Endothelial cell of umbilical vein (primary cell): ENCODE results near the gene PSMC3. TPM values are rescaled to one million over a fixed set of nuclear protein-coding genes. Genes with fewer than 3 reads are reported as not detected.

Experiments used
- BruUV-seq: library from RNA; stranded (reverse); fragments of 400-500 nt; replicated peaks from 2 replicates; lab custom pipeline; 2021; lab: Mats Ljungman, UMichigan
- CTCF ChIA-PET: fragments of 300-600, 350-600 bp; sonication (Branson Sonifier 250); formaldehyde crosslinking; loops from one replicate; lab custom pipeline; 2021; ENCODE audit warnings: antibody characterized with exemption, inconsistent platforms; lab: Charles Lee
- POLR2A ChIA-PET: fragments of 300-600, 350-600 bp; sonication (Branson Sonifier 250); formaldehyde crosslinking; loops from one replicate; lab custom pipeline; 2021; ENCODE audit warnings: antibody characterized with exemption, inconsistent platforms; lab: Charles Lee
- DNase-seq: peaks from one replicate; pipeline ENCODE4 v3.0.0-alpha.2; 2011; ENCODE audit warnings: low read depth, low spot score
- FAIRE-seq: peaks from 2 replicates; lab custom pipeline; 2011; peaks lifted over from hg19 to GRCh38; lab: Jason Lieb, UNC
- H2AFZ ChIP-seq: 2 replicates; pipeline ENCODE4 v1.6.0; 2012; ENCODE audit warnings: low read depth, low read length, control low read depth, inconsistent platforms
- H3K27ac ChIP-seq: 2 replicates; pipeline ENCODE4 v1.5.1; 2011; ENCODE audit warnings: low read depth, mild to moderate bottlenecking, control low read depth, low read length, moderate library complexity; ENCODE audit not compliant: insufficient read depth
- H3K27me3 ChIP-seq, 2 experiments: 2 replicates each; pipeline versions ENCODE4 v1.6.0 to v1.6.1; 2011; ENCODE audit warnings: low read length in 2 of 2, mixed read lengths in 1 of 2; ENCODE audit not compliant: control insufficient read depth in 2 of 2, insufficient read depth in 2 of 2
- H3K36me3 ChIP-seq, 2 experiments: 2 replicates in 1 of 2; 3 replicates in 1 of 2; pipeline ENCODE4 v1.5.1; 2011; ENCODE audit warnings: low read length in 2 of 2, mild to moderate bottlenecking in 1 of 2, moderate library complexity in 1 of 2; ENCODE audit not compliant: control insufficient read depth in 2 of 2, insufficient read depth in 2 of 2; ENCODE audit errors: extremely low read depth in 1 of 2
- H3K4me1 ChIP-seq: 3 replicates; pipeline ENCODE4 v1.5.1; 2011; ENCODE audit warnings: mild to moderate bottlenecking, low read length; ENCODE audit not compliant: control insufficient read depth, insufficient read depth; ENCODE audit errors: extremely low read depth
- H3K4me2 ChIP-seq: 2 replicates; pipeline ENCODE4 v1.6.1; 2011; ENCODE audit warnings: low read length, control low read depth, mixed read lengths; ENCODE audit not compliant: insufficient read depth
- H3K4me3 ChIP-seq, 3 experiments: fragments of 200-600 bp in 1 of 3; sonication (generic), shearing (Covaris generic) in 1 of 3; replicated peaks in 1 of 3; 2 replicates each; pipeline ENCODE4 v1.5.1; 2011 to 2016; ENCODE audit warnings: control low read depth in 3 of 3, low read length in 3 of 3, mild to moderate bottlenecking in 2 of 3, inconsistent platforms in 1 of 3, low read depth in 1 of 3, moderate library complexity in 1 of 3; ENCODE audit not compliant: insufficient read depth in 1 of 3
- H3K79me2 ChIP-seq: 2 replicates; pipeline ENCODE4 v1.6.0; 2012; ENCODE audit warnings: low read length, inconsistent platforms; ENCODE audit not compliant: control insufficient read depth, insufficient read depth
- H3K9ac ChIP-seq: replicated peaks from 2 replicates; pipeline ENCODE3; 2011; ENCODE audit warnings: low read length, control low read depth; ENCODE audit not compliant: insufficient read depth; ENCODE audit errors: extremely low read depth
- H3K9me1 ChIP-seq: replicated peaks from 3 replicates; pipeline ENCODE4 v1.6.0; 2011; ENCODE audit warnings: mild to moderate bottlenecking, low read length; ENCODE audit not compliant: control insufficient read depth, insufficient read depth; ENCODE audit errors: extremely low read depth
- H3K9me3 ChIP-seq: replicated peaks from 2 replicates; pipeline ENCODE4 v1.5.1; 2012; ENCODE audit warnings: low read length, inconsistent platforms; ENCODE audit not compliant: control insufficient read depth, insufficient read depth
- H4K20me1 ChIP-seq: replicated peaks from 2 replicates; pipeline ENCODE3; 2011; ENCODE audit warnings: mild to moderate bottlenecking, low read length; ENCODE audit not compliant: control insufficient read depth, insufficient read depth; ENCODE audit errors: extremely low read depth
- CTCF ChIP-seq, 2 donors: IDR thresholded peaks; 1 replicate in 1 of 2; 2 replicates in 1 of 2; pipeline ENCODE4 v1.5.1; 2011; ENCODE audit warnings: low read length in 2 of 2, mild to moderate bottlenecking in 2 of 2, moderate library complexity in 2 of 2, control low read depth in 1 of 2, inconsistent platforms in 1 of 2, low read depth in 1 of 2; ENCODE audit not compliant: insufficient read depth in 1 of 2; ENCODE audit errors: extremely low read depth in 1 of 2
- EZH2 ChIP-seq: IDR thresholded peaks from 2 replicates; pipeline ENCODE4 v1.6.1; 2012; ENCODE audit warnings: borderline replicate concordance, low read depth, mild to moderate bottlenecking, moderate library complexity, low read length, inconsistent platforms; ENCODE audit not compliant: severe bottlenecking
- FOS ChIP-seq: IDR thresholded peaks from 2 replicates; pipeline ENCODE4 v1.6.1; 2011; ENCODE audit warnings: mild to moderate bottlenecking, low read length, moderate library complexity, borderline replicate concordance; ENCODE audit not compliant: insufficient read depth
- GATA2 ChIP-seq: IDR thresholded peaks from 2 replicates; pipeline ENCODE4 v1.7.0; 2011; ENCODE audit warnings: low read depth, mild to moderate bottlenecking, moderate library complexity, mixed read lengths, low read length; ENCODE audit not compliant: insufficient read length, insufficient read depth
- JUN ChIP-seq: IDR thresholded peaks from 2 replicates; pipeline ENCODE4 v1.6.1; 2011; ENCODE audit warnings: borderline replicate concordance, low read depth; ENCODE audit not compliant: insufficient read length, insufficient read depth
- MAX ChIP-seq: IDR thresholded peaks from 2 replicates; pipeline ENCODE4 v1.6.1; 2011; ENCODE audit not compliant: insufficient read depth, insufficient read length
- MYC ChIP-seq: IDR thresholded peaks from one replicate; pipeline ENCODE4 v1.6.1; 2011; ENCODE audit warnings: mild to moderate bottlenecking, low read depth, low read length
- POLR2A ChIP-seq: IDR thresholded peaks from 2 replicates; pipeline ENCODE4 v1.6.1; 2012; ENCODE audit warnings: low read depth, mild to moderate bottlenecking, control low read depth, low read length
- POLR2AphosphoS5 ChIP-seq: IDR thresholded peaks from 2 replicates; pipeline ENCODE4 v1.6.1; 2012; ENCODE audit warnings: low read depth, mild to moderate bottlenecking, control low read depth, low read length, moderate library complexity; ENCODE audit not compliant: insufficient read depth
- dilution Hi-C: fragments of 300-500 bp; cut with MboI; formaldehyde crosslinking; loops from one replicate; pipeline ENCODE4 v1.15.0; 2019; ENCODE audit warnings: low sequenced_read_pairs; ENCODE audit not compliant: extremely low pct_ligation_motif_present
- intact Hi-C: fragments of 100-400 bp; cut with micrococcal nuclease; formaldehyde crosslinking; loops from one replicate; pipeline ENCODE4 v1.10.0; 2022
- polyA plus RNA-seq, 4 experiments: library from polyadenylated mRNA; depleted of rRNA in 3 of 4; stranded (reverse) in 3 of 4; unstranded in 1 of 4; fragments of >200 nt; gene quantifications; 2 replicates each; pipeline versions ENCODE4 v1.2.1 to v1.2.3, GENCODE V29; 2011 to 2012; ENCODE audit warnings: missing spikeins in 1 of 4
- total RNA-seq: library from RNA; stranded (reverse); gene quantifications from 2 replicates; pipeline ENCODE4 v1.2.3, GENCODE V29; 2021

The PSMC3 gene
- total and polyA plus RNA-seq, 2 donors (not counting 3 experiments of a cell fraction or from before 2014, with no cell fraction given), result 179 to 203 TPM

GRCh38 chr11:47437746-47438418 lies 11.6 kb upstream of the PSMC3 start:
- H3K4me3 ChIP-seq, result no peak overlapping the region
- BruUV-seq, result no TSS peak
- no peaks in the 10 kb centered on the region for H3K27me3 ChIP-seq
- DNase-seq (no peak), FAIRE-seq (no peak)
- no peak overlapping the region for H2AFZ ChIP-seq
- dilution Hi-C loops, result no loop called here
- TF ChIP-seq GATA2 (no peak), FOS (no peak), POLR2A (no peak), MYC (no peak)
- intact Hi-C loops, result no loop called here
- no peaks in the 10 kb centered on the region for H3K79me2 ChIP-seq
- POLR2A ChIA-PET, result interaction anchor here (0.6 kb wide), 1 partner anchor 166 kb away, joined by 3 read pairs; no protein-coding TSS in a partner anchor
- no peak overlapping the region for H3K27ac ChIP-seq
- H3K9ac ChIP-seq, result no peak overlapping the region
- no peaks in the 10 kb centered on the region for H3K4me1 ChIP-seq
- no peak overlapping the region for H3K4me2 ChIP-seq
- no peaks in the 10 kb centered on the region for H3K36me3 ChIP-seq
- no peaks in the 10 kb centered on the region for H3K9me1 ChIP-seq
- H3K9me3 ChIP-seq, result no peaks in the 10 kb centered on the region
- H4K20me1 ChIP-seq, result no peaks in the 10 kb centered on the region
- CTCF ChIA-PET, result interaction anchor here (1.4 kb wide), 1 partner anchor 25 kb away, joined by 4 read pairs; no protein-coding TSS in a partner anchor

DNA sequence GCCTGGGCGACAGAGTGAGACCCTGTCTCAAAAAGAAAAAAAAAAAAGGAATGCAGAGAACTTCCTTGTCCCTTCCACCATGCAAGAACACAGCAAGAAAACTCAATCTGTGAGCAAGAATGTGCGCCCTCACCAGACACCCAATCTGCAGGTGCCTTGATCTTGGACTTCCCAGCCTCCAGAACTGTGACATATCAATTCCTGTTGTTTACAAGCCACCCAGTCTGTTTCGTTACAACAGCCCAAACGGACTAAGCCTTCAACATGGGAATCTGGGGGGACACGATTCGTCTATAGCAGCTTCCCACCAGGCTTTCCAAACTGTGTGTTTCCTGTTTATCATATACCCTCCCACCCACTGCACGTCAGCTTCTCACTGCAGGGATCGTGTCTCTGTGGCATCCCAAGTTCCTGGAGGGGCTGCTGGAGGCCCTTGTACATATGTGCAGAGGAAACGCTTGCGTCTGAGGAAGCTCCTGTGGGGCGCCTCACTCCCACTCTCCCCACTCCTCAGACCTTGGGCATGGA lies 11.0 kb upstream of the PSMC3 start:
- no peak for FAIRE-seq
- Histone ChIP-seq H4K20me1 (no peaks in the 10 kb centered on the region), H3K79me2 (no peaks in the 10 kb centered on the region), H3K36me3 (no peaks in the 10 kb centered on the region), H3K27me3 (no peaks in the 10 kb centered on the region), H3K9ac (no peak overlapping the region), H3K9me3 (no peaks in the 10 kb centered on the region), H3K4me2 (no peak overlapping the region), H3K9me1 (no peaks in the 10 kb centered on the region), H3K4me1 (no peaks in the 10 kb centered on the region), H3K27ac (no peak overlapping the region), H2AFZ (no peak overlapping the region), H3K4me3 (no peak overlapping the region)
- ChIA-PET CTCF (no interaction called here), POLR2A (no interaction called here)
- BruUV-seq, result no TSS peak
- intact Hi-C loops, result no loop called here
- dilution Hi-C loops, result no loop called here
- no peak for DNase-seq
- TF ChIP-seq JUN (no peak), POLR2A (no peak), GATA2 (no peak), CTCF (IDR thresholded peaks at IDR 0.05; ENCODE audit: extremely low read depth in 1 of 2, insufficient read depth in 1 of 2, low read depth in 1 of 2, low read length in 2 of 2) (no peak), MAX (no peak), MYC (no peak), FOS (no peak), POLR2AphosphoS5 (no peak), EZH2 (no peak)
